ENCODE results near the gene FBXL22.

FBXL22 gene

GRCh38 chr15:63598473-63599400 lies 1.6 kb downstream of the FBXL22 start:
- POLR2A ChIA-PET, result no interaction called here
- peak; percentile 88 for TF ChIP-seq ZBTB17 (tag by site-specific recombination; IDR thresholded peaks at IDR 0.05)
- TF ChIP-seq EGR2 (tag by site-specific recombination; IDR thresholded peaks at IDR 0.05; ENCODE audit: low read depth), result no peak
- Histone ChIP-seq H3K9me3 (ENCODE audit: control insufficient read depth, insufficient read depth, low read depth, low read length) (no peaks in the 10 kb centered on the region), H3K27ac (ENCODE audit: extremely low read depth, low read depth, low read length) (no peak overlapping the region), H3K4me1 (ENCODE audit: control insufficient read depth, insufficient read depth, low read length) (0 out of 2 replicates have a peak, but pooled peaks cover 2% of the 10 kb centered on the region), H3K36me3 (ENCODE audit: control insufficient read depth in 2 of 2, insufficient read depth in 1 of 2, low read length in 2 of 2) (peaks cover 0 to 8% of the 10 kb centered on the region in 2 experiments; a peak in 1 of 3 replicates), H3K4me3 (ENCODE audit: low read depth, low read length) (no peak overlapping the region)
- CTCF ChIA-PET, result interaction anchor here (0.5 to 2.4 kb wide), 7 partner anchors 11 to 313 kb away, joined by 3 to 9 read pairs (median 3); no protein-coding TSS in a partner anchor

- peaks cover 0 to 3% of the 10 kb centered on the region in 2 experiments; a peak in 1 of 3 replicates for H3K36me3 ChIP-seq (ENCODE audit: control insufficient read depth in 2 of 2, insufficient read depth in 1 of 2, low read length in 2 of 2)
- ChIA-PET POLR2A (no interaction called here), CTCF (interaction anchor here (0.6 to 2.4 kb wide), 5 partner anchors 10 to 312 kb away, joined by 3 to 9 read pairs (median 3); no protein-coding TSS in a partner anchor)
- H3K27ac ChIP-seq (ENCODE audit: extremely low read depth, low read depth, low read length), result no peak overlapping the region
- no peak overlapping the region for H3K4me3 ChIP-seq (ENCODE audit: low read depth, low read length)
- H3K4me1 ChIP-seq (ENCODE audit: control insufficient read depth, insufficient read depth, low read length), result 0 out of 2 replicates have a peak, but pooled peaks cover 2% of the 10 kb centered on the region
- no peaks in the 10 kb centered on the region for H3K9me3 ChIP-seq (ENCODE audit: control insufficient read depth, insufficient read depth, low read depth, low read length)
- TF ChIP-seq ZNF140 (tag by site-specific recombination; IDR thresholded peaks at IDR 0.05), result no peak
- TF ChIP-seq HOXC10 (CRISPR knock-in tag; IDR thresholded peaks at IDR 0.05), result no peak
- TF ChIP-seq ZNF354C (tag by site-specific recombination; IDR thresholded peaks at IDR 0.05; ENCODE audit: borderline replicate concordance, low read depth), result no peak
- TF ChIP-seq ZNF341 (tag by site-specific recombination; IDR thresholded peaks at IDR 0.05; ENCODE audit: low read depth), result no peak
- no peak for TF ChIP-seq HOXD13 (CRISPR knock-in tag; IDR thresholded peaks at IDR 0.05; ENCODE audit: borderline replicate concordance)
- peak; percentile 74 for TF ChIP-seq ZNF335 (tag by site-specific recombination; conservative IDR thresholded peaks at IDR 0.05)
- no peak for TF ChIP-seq ZNF707 (tag by site-specific recombination; IDR thresholded peaks at IDR 0.05)
- TF ChIP-seq ZNF398 (tag by site-specific recombination; IDR thresholded peaks at IDR 0.05), result no peak
- peak; percentile 35; the same call in 1 of the 2 replicates for TF ChIP-seq ZBTB6 (tag by site-specific recombination; IDR thresholded peaks at IDR 0.05)
- no peak for TF ChIP-seq AEBP2 (tag by site-specific recombination; IDR thresholded peaks at IDR 0.05; ENCODE audit: borderline replicate concordance)
- TF ChIP-seq PATZ1 (tag by site-specific recombination; IDR thresholded peaks at IDR 0.05), result peak; percentile 30; the same call in 1 of the 2 replicates
- peak; percentile 24; the same call in 1 of the 2 replicates for TF ChIP-seq IKZF3 (tag by site-specific recombination; IDR thresholded peaks at IDR 0.05)
- TF ChIP-seq ZBTB48 (tag by site-specific recombination; IDR thresholded peaks at IDR 0.05), result no peak
- TF ChIP-seq ZNF654 (tag by site-specific recombination; IDR thresholded peaks at IDR 0.05; ENCODE audit: low read depth), result peak; percentile 32
- peak; percentile 34; the same call in 1 of the 2 replicates for TF ChIP-seq CTCF (tag by site-specific recombination; IDR thresholded peaks at IDR 0.05)
- TF ChIP-seq ZNF558 (tag by site-specific recombination; IDR thresholded peaks at IDR 0.05), result no peak
- no peak for TF ChIP-seq REPIN1 (tag by site-specific recombination; IDR thresholded peaks at IDR 0.05; ENCODE audit: low read depth)
- TF ChIP-seq ZNF302 (tag by site-specific recombination; IDR thresholded peaks at IDR 0.05; ENCODE audit: low read depth), result no peak
- TF ChIP-seq ZNF521 (tag by site-specific recombination; IDR thresholded peaks at IDR 0.05), result no peak
- TF ChIP-seq ZNF76 (tag by site-specific recombination; IDR thresholded peaks at IDR 0.05; ENCODE audit: borderline replicate concordance, low read depth), result no peak
- no peak for TF ChIP-seq ZNF223 (tag by site-specific recombination; IDR thresholded peaks at IDR 0.05)
- no peak for TF ChIP-seq ZNF211 (tag by site-specific recombination; IDR thresholded peaks at IDR 0.05; ENCODE audit: low read depth)
Measured at GRCh38 chr15:63599401-63600000, 2.3 kb downstream of the FBXL22 start.
